ENCODE results near the gene CD274. TPM values are rescaled to one million over a fixed set of nuclear protein-coding genes. Genes with fewer than 3 reads are reported as not detected.

Gene CD274
- total RNA-seq, 1 experiment from 2014 or later, result not detected

DNA sequence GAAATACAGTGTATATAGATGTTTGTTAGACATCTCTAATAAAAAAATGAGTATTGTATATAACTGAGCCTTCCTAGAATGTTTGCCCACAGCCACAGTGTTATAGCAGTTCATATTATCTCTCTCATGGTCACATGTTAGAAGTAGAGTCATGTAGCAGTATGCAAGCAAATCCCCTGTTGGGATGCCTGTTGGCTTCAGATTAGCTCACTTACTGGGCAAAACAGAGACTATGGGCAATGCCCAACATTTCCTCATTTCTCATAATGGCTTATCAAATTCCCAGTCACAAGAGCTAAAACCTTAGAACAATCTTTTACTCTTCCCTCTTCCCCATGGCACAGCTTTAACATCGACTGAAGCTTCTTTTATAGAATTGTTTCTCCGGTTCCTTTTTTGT, 33.0 kb downstream of the CD274 start:
- Histone ChIP-seq H3K23me2 (ENCODE audit: insufficient read length, low read depth, low read length, poor library complexity, severe bottlenecking) (no peaks in the 10 kb centered on the region), H3K4ac (ENCODE audit: low read depth, low read length) (no peak overlapping the region), H3K27me3 (ENCODE audit: insufficient read depth, low read length) (no peaks in the 10 kb centered on the region), H3K56ac (ENCODE audit: insufficient read length, low read depth, low read length) (no peak overlapping the region), H2BK15ac (ENCODE audit: low read depth, low read length) (no peak overlapping the region), H4K8ac (replicated peaks; ENCODE audit: insufficient read length, low read depth, low read length) (no peak overlapping the region), H3K9ac (ENCODE audit: extremely low read depth, insufficient read length, low read length) (no peak overlapping the region), H2BK12ac (ENCODE audit: insufficient read length, low read depth, low read length) (no peak overlapping the region), H3K18ac (ENCODE audit: insufficient read length, low read depth, low read length) (no peak overlapping the region), H3K9me3 (ENCODE audit: control insufficient read depth, low read depth, low read length) (no peaks in the 10 kb centered on the region), H3K4me2 (ENCODE audit: insufficient read depth, insufficient read length, low read length) (no peak overlapping the region), H3K27ac (ENCODE audit: insufficient read length, low read depth, low read length) (no peak overlapping the region), H3T11ph (ENCODE audit: low read length) (no peak overlapping the region), H4K91ac (ENCODE audit: insufficient read length, low read depth, low read length) (no peak overlapping the region), H3K79me2 (ENCODE audit: insufficient read depth, low read length) (no peaks in the 10 kb centered on the region), H3K23ac (ENCODE audit: insufficient read length, low read depth, low read length) (no peak overlapping the region), H2BK5ac (ENCODE audit: insufficient read length, low read length) (no peak overlapping the region), H3K4me1 (ENCODE audit: insufficient read depth, low read length) (no peaks in the 10 kb centered on the region), H2BK120ac (ENCODE audit: low read depth, low read length, poor library complexity, severe bottlenecking) (no peak overlapping the region), H2AFZ (ENCODE audit: low read length) (no peak overlapping the region), H3K79me1 (ENCODE audit: insufficient read depth, low read depth, low read length, poor library complexity, severe bottlenecking) (no peaks in the 10 kb centered on the region), H4K5ac (ENCODE audit: insufficient read length, low read depth, low read length) (no peak overlapping the region), H3K14ac (ENCODE audit: insufficient read depth, low read length) (no peak overlapping the region), H2BK20ac (ENCODE audit: low read depth, low read length, poor library complexity, severe bottlenecking) (no peak overlapping the region), H4K20me1 (ENCODE audit: control insufficient read depth, insufficient read depth, insufficient read length) (no peaks in the 10 kb centered on the region), H2AK5ac (ENCODE audit: insufficient read length, low read length) (no peak overlapping the region)
- Mint-ChIP-seq H3K36me3 (ENCODE audit: insufficient read depth in 1 of 3, low read depth in 3 of 3) (peaks cover 0 to 4% (median under 1%) of the 10 kb centered on the region in 3 experiments; a peak in 2 of 7 replicates), H3K27ac (no peak overlapping the region), H3K9me3 (peaks cover 0 to 4% of the 10 kb centered on the region in 2 experiments; a peak in 2 of 5 replicates), H3K4me1 (peaks cover 6 to 7% of the 10 kb centered on the region in 2 experiments), H3K4me3 (no peak overlapping the region), H3K27me3 (ENCODE audit: low read depth) (0 out of 2 replicates have a peak, but pooled peaks cover 1% of the 10 kb centered on the region)
- DNase-seq, result no peak
- WGBS (ENCODE audit: extremely low coverage, insufficient read length, low lambda C conversion rate), result no CpG with 5 or more reads among the region's 2 CpGs
- no peak for TF ChIP-seq CTCF (conservative IDR thresholded peaks at IDR 0.05)

All from H9 (cell line).